Measurements from ENCODE around the gene FARP1. TPM values are rescaled to one million over a fixed set of nuclear protein-coding genes. Genes with fewer than 3 reads are reported as not detected.

The FARP1 gene
- total RNA-seq, 4 donors from 2014 or later: 13.1 to 71.2 (median 46.6) TPM

GRCh38 chr13:98232456-98232855 is 89.6 kb downstream of the FARP1 start:
- Histone ChIP-seq H3K9me3 (no peaks in the 10 kb centered on the region), H3K27ac (no peak overlapping the region), H3K36me3 (no peaks in the 10 kb centered on the region), H3K4me1 (no peaks in the 10 kb centered on the region), H3K27me3 (no peaks in the 10 kb centered on the region), H3K4me3 (no peak overlapping the region)
- TF ChIP-seq POLR2A (IDR thresholded peaks at IDR 0.05) (no peak), CTCF (IDR thresholded peaks at IDR 0.05) (no peak)
- DNase-seq: no peak
- intact Hi-C loops (cut with DNase I; ENCODE audit: low total_unique reads): no loop called here

- DNase-seq: no peak
- H3K27ac ChIP-seq: no peak overlapping the region
- H3K4me1 ChIP-seq: no peaks in the 10 kb centered on the region
- no peaks in the 10 kb centered on the region for H3K27me3 ChIP-seq
- TF ChIP-seq POLR2A (IDR thresholded peaks at IDR 0.05) (no peak), CTCF (IDR thresholded peaks at IDR 0.05) (no peak)
- H3K36me3 ChIP-seq: no peaks in the 10 kb centered on the region
- no peak overlapping the region for H3K4me3 ChIP-seq
- H3K9me3 ChIP-seq: no peaks in the 10 kb centered on the region
- intact Hi-C loops (cut with DNase I; ENCODE audit: low total_unique reads): no loop called here
Measured at GRCh38 chr13:98233127-98233526, 90.2 kb downstream of the FARP1 start.

GRCh38 chr13:98234348-98234747 is 91.5 kb downstream of the FARP1 start:
- TF ChIP-seq CTCF (IDR thresholded peaks at IDR 0.05) (no peak), POLR2A (IDR thresholded peaks at IDR 0.05) (no peak)
- Histone ChIP-seq H3K4me1 (no peaks in the 10 kb centered on the region), H3K36me3 (no peaks in the 10 kb centered on the region), H3K27me3 (no peaks in the 10 kb centered on the region), H3K4me3 (no peak overlapping the region), H3K9me3 (no peaks in the 10 kb centered on the region), H3K27ac (no peak overlapping the region)
- DNase-seq: no peak
- intact Hi-C loops (cut with DNase I; ENCODE audit: low total_unique reads): no loop called here

GRCh38 chr13:98236197-98236596 is 93.3 kb downstream of the FARP1 start:
- H3K4me3 ChIP-seq: no peak overlapping the region
- H3K4me1 ChIP-seq: no peaks in the 10 kb centered on the region
- intact Hi-C loops (cut with DNase I; ENCODE audit: low total_unique reads): no loop called here
- H3K27ac ChIP-seq: no peak overlapping the region
- H3K27me3 ChIP-seq: no peaks in the 10 kb centered on the region
- no peak for DNase-seq
- TF ChIP-seq POLR2A (IDR thresholded peaks at IDR 0.05): no peak
- no peak for TF ChIP-seq CTCF (IDR thresholded peaks at IDR 0.05)
- no peaks in the 10 kb centered on the region for H3K9me3 ChIP-seq
- no peaks in the 10 kb centered on the region for H3K36me3 ChIP-seq

GRCh38 chr13:98237331-98237730 is 94.4 kb downstream of the FARP1 start:
- H3K27ac ChIP-seq: no peak overlapping the region
- intact Hi-C loops (cut with DNase I; ENCODE audit: low total_unique reads): no loop called here
- TF ChIP-seq CTCF (IDR thresholded peaks at IDR 0.05) (no peak), POLR2A (IDR thresholded peaks at IDR 0.05) (no peak)

More at GRCh38 chr13:98237331-98237730, 94.4 kb downstream of the FARP1 start:
- H3K36me3 ChIP-seq: no peaks in the 10 kb centered on the region
- no peak for DNase-seq
- H3K4me1 ChIP-seq: no peaks in the 10 kb centered on the region
- H3K9me3 ChIP-seq: no peaks in the 10 kb centered on the region
- no peak overlapping the region for H3K4me3 ChIP-seq
- no peaks in the 10 kb centered on the region for H3K27me3 ChIP-seq
